ENCODE results near the gene PEAR1. TPM values are rescaled to one million over a fixed set of nuclear protein-coding genes. Genes with fewer than 3 reads are reported as not detected.

PEAR1 gene
- total and polyA plus RNA-seq, 2 donors (not counting 1 experiment from before 2014, with no cell fraction given) = 0.03 TPM; not detected in 1

DNA sequence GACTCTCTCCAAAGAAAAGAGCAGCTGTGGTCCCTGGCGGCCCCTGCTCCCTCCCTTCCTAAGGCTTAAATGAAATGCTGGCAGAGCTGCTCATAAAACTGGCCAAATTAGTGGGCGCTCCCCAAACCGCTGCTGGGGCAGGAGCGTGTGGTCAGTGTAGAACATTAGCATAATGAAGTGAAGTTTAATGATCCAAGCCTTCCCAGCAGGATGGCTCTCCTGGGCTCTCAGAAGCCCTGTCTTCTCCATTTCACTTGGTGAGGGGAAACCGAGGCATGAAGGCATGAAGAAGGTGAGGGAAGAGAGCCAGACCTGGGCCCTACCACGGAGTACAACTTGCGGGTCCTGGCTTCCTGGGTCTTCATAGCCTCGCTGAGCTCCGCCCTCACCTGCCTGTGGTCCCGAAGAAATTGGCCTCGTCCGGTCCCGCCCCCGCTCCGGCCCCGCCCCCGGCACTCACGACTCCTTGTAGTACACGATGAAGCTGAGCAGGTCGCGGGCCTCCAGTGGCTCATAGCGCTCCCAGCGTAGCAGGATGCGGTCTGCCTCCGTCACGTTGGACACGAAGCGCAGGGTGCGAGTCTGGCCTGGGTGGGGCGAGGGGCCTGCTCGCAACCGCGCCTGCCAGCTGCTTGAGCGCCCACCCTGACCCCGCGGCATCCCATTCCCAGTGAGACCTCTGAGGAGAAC lies 44.9 kb upstream of the PEAR1 start:
- Histone ChIP-seq H3K4me1 (ENCODE audit: control insufficient read depth in 2 of 2, insufficient read depth in 2 of 2, low read length in 2 of 2) (peaks cover 8 to 12% of the 10 kb centered on the region in 2 donors), H4K20me1 (ENCODE audit: control insufficient read depth, insufficient read depth, low read length, poor library complexity, severe bottlenecking) (no peaks in the 10 kb centered on the region), H3K27ac (ENCODE audit: low read length in 2 of 2) (no peak overlapping the region), H3K9me3 (ENCODE audit: control extremely low read depth in 1 of 3, control insufficient read depth in 2 of 3, insufficient read depth in 1 of 3, low read length in 2 of 3) (peaks cover 0 to 9% (median 0%) of the 10 kb centered on the region in 3 donors), H3K27me3 (replicated peaks in 1 of 4; ENCODE audit: control extremely low read depth in 1 of 4, control insufficient read depth in 3 of 4, insufficient read depth in 4 of 4, low read length in 3 of 4) (peaks cover 0 to 49% (median 22%) of the 10 kb centered on the region in 4 experiments), H3K4me3 (ENCODE audit: control extremely low read depth in 1 of 5, extremely low read depth in 1 of 5, insufficient read depth in 1 of 5, low read depth in 2 of 5, low read length in 4 of 5) (no peak overlapping the region), H3K4me2 (replicated peaks; ENCODE audit: low read depth, low read length, poor library complexity, severe bottlenecking) (peak overlapping the region; percentile 46), H3K9ac (ENCODE audit: low read length) (no peak overlapping the region), H3K36me3 (replicated peaks in 1 of 2; ENCODE audit: control extremely low read depth in 1 of 2, control insufficient read depth in 1 of 2, extremely low read depth in 1 of 2, insufficient read depth in 2 of 2, low read length in 1 of 2) (no peaks in the 10 kb centered on the region), H3K79me2 (ENCODE audit: control insufficient read depth, insufficient read depth, low read length) (no peaks in the 10 kb centered on the region), H2AFZ (ENCODE audit: insufficient read depth, low read depth, low read length, poor library complexity, severe bottlenecking) (peak overlapping the region; percentile 38)
- DNase-seq (no peak), ATAC-seq (ENCODE audit: low read depth) (no peak)
- WGBS (ENCODE audit: insufficient coverage) = 9% methylated on average over 35 of the region's 36 CpGs
- POLR2A ChIA-PET = no interaction called here
- CTCF ChIA-PET = interaction anchor here (1.5 to 1.9 kb wide), 2 partner anchors 10 to 51 kb away, joined by 4 to 7 read pairs; no protein-coding TSS in a partner anchor
- Mint-ChIP-seq H3K27me3 (peaks cover 71% of the 10 kb centered on the region), H3K4me1 (peaks cover 17% of the 10 kb centered on the region), H3K4me3 (no peak overlapping the region), H3K27ac (no peak overlapping the region), H3K9me3 (ENCODE audit: insufficient read depth) (no peaks in the 10 kb centered on the region)
- TF ChIP-seq EZH2 (IDR thresholded peaks at IDR 0.05; ENCODE audit: borderline replicate concordance, insufficient read depth, low read depth, low read length, poor library complexity, severe bottlenecking) = no peak
- TF ChIP-seq, protein P1, sequence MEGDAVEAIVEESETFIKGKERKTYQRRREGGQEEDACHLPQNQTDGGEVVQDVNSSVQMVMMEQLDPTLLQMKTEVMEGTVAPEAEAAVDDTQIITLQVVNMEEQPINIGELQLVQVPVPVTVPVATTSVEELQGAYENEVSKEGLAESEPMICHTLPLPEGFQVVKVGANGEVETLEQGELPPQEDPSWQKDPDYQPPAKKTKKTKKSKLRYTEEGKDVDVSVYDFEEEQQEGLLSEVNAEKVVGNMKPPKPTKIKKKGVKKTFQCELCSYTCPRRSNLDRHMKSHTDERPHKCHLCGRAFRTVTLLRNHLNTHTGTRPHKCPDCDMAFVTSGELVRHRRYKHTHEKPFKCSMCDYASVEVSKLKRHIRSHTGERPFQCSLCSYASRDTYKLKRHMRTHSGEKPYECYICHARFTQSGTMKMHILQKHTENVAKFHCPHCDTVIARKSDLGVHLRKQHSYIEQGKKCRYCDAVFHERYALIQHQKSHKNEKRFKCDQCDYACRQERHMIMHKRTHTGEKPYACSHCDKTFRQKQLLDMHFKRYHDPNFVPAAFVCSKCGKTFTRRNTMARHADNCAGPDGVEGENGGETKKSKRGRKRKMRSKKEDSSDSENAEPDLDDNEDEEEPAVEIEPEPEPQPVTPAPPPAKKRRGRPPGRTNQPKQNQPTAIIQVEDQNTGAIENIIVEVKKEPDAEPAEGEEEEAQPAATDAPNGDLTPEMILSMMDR (IDR thresholded peaks at IDR 0.05) = no peak
- intact Hi-C loops (cut with micrococcal nuclease) = no loop called here

DNA sequence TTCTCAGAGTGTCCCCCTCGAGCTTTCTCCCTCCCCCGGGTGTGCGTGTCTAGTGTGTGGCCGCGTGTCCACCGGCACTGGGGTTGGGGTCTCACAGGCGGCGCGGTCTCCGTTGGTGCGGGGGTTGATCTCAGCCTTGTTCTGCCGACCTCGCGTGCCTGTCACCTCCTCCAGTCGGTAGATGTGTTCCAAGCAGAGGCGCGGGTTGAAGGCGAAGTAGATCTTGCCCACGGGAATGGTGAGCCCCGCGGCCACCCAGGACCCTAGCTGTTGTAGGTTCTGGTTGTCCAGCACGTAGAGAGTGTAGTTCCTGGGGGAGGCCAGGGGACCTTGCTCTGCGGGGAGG lies 44.4 kb upstream of the PEAR1 start:
- H3K27ac Mint-ChIP-seq = no peak overlapping the region
- 33% methylated on average over 21 of the region's 23 CpGs for WGBS (ENCODE audit: insufficient coverage)
- H3K4me3 ChIP-seq (ENCODE audit: control extremely low read depth in 1 of 5, extremely low read depth in 1 of 5, insufficient read depth in 1 of 5, low read depth in 2 of 5, low read length in 4 of 5) = no peak overlapping the region

More for the DNA sequence above, 44.4 kb upstream of the PEAR1 start:
- no peaks in the 10 kb centered on the region for H3K36me3 ChIP-seq (replicated peaks in 1 of 2; ENCODE audit: control extremely low read depth in 1 of 2, control insufficient read depth in 1 of 2, extremely low read depth in 1 of 2, insufficient read depth in 2 of 2, low read length in 1 of 2)
- DNase-seq (no peak), ATAC-seq (ENCODE audit: low read depth) (no peak)
- TF ChIP-seq, protein P1 (IDR thresholded peaks at IDR 0.05) = no peak
- TF ChIP-seq EZH2 (IDR thresholded peaks at IDR 0.05; ENCODE audit: borderline replicate concordance, insufficient read depth, low read depth, low read length, poor library complexity, severe bottlenecking) = no peak
- H4K20me1 ChIP-seq (ENCODE audit: control insufficient read depth, insufficient read depth, low read length, poor library complexity, severe bottlenecking) = no peaks in the 10 kb centered on the region
- H2AFZ ChIP-seq (ENCODE audit: insufficient read depth, low read depth, low read length, poor library complexity, severe bottlenecking) = peak overlapping the region; percentile 38
- ChIA-PET CTCF (interaction anchor here (1.5 to 1.9 kb wide), 2 partner anchors 10 to 51 kb away, joined by 4 to 7 read pairs; no protein-coding TSS in a partner anchor), POLR2A (no interaction called here)
- H3K9ac ChIP-seq (ENCODE audit: low read length) = no peak overlapping the region
- peaks cover 0 to 49% (median 18%) of the 10 kb centered on the region in 4 experiments for H3K27me3 ChIP-seq (replicated peaks in 1 of 4; ENCODE audit: control extremely low read depth in 1 of 4, control insufficient read depth in 3 of 4, insufficient read depth in 4 of 4, low read length in 3 of 4)
- Mint-ChIP-seq H3K4me3 (no peak overlapping the region), H3K9me3 (ENCODE audit: insufficient read depth) (no peaks in the 10 kb centered on the region), H3K27me3 (peaks cover 70% of the 10 kb centered on the region), H3K4me1 (peaks cover 14% of the 10 kb centered on the region)
- intact Hi-C loops (cut with micrococcal nuclease) = no loop called here
- H3K4me1 ChIP-seq (ENCODE audit: control insufficient read depth in 2 of 2, insufficient read depth in 2 of 2, low read length in 2 of 2) = peaks cover 8 to 12% of the 10 kb centered on the region in 2 donors
- no peak overlapping the region for H3K27ac ChIP-seq (ENCODE audit: low read length in 2 of 2)
- peaks cover 0 to 9% (median 0%) of the 10 kb centered on the region in 3 donors for H3K9me3 ChIP-seq (ENCODE audit: control extremely low read depth in 1 of 3, control insufficient read depth in 2 of 3, insufficient read depth in 1 of 3, low read length in 2 of 3)
- peak overlapping the region; percentile 46 for H3K4me2 ChIP-seq (replicated peaks; ENCODE audit: low read depth, low read length, poor library complexity, severe bottlenecking)
- no peaks in the 10 kb centered on the region for H3K79me2 ChIP-seq (ENCODE audit: control insufficient read depth, insufficient read depth, low read length)

Measured in B cell (primary cell).